GM20000 (cell line): ENCODE measurements around the gene SNAPC4.
"Not testable (repeated sequence)": the region's sequence is repeated elsewhere in the genome, so short reads cannot be mapped to it uniquely, and the experiment has no call there.

Source experiments
- DNase-seq: peaks from one replicate; pipeline ENCODE4 v3.0.0; 2012; ENCODE audit warnings: low spot score
- TF ChIP-seq, protein P1 (sequence below): IDR thresholded peaks from 2 replicates; pipeline ENCODE4 v1.5.1; 2012; ENCODE audit warnings: mild to moderate bottlenecking, control low read depth; ENCODE audit errors: extremely low read depth, missing control alignments

The SNAPC4 gene

GRCh38 chr9:136416427-136416826 is 16.5 kb upstream of the SNAPC4 start:
- TF ChIP-seq, protein P1, sequence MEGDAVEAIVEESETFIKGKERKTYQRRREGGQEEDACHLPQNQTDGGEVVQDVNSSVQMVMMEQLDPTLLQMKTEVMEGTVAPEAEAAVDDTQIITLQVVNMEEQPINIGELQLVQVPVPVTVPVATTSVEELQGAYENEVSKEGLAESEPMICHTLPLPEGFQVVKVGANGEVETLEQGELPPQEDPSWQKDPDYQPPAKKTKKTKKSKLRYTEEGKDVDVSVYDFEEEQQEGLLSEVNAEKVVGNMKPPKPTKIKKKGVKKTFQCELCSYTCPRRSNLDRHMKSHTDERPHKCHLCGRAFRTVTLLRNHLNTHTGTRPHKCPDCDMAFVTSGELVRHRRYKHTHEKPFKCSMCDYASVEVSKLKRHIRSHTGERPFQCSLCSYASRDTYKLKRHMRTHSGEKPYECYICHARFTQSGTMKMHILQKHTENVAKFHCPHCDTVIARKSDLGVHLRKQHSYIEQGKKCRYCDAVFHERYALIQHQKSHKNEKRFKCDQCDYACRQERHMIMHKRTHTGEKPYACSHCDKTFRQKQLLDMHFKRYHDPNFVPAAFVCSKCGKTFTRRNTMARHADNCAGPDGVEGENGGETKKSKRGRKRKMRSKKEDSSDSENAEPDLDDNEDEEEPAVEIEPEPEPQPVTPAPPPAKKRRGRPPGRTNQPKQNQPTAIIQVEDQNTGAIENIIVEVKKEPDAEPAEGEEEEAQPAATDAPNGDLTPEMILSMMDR: no peak
- DNase-seq: no peak

DNA sequence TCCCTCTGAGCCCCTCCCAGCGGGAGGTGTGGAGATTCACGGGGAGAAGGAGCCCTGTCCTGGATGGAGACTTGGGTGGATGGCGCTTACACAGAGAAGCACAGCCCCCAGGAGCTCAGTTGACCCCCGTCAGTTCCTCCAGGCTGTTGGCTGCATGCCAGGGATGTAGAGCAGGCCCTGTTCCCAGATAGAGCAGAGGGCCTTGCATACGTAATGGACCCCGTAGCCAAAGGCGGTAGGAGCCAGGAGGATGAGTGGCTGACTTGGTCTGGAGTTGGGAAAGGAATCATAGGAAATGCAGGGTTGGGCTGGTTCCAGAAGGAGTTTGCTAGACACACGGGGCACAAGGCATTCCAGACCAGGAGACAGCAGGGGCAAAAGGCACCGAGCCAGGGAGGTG is 13.0 kb upstream of the SNAPC4 start:
- TF ChIP-seq, protein P1: no peak
- DNase-seq: no peak

- DNase-seq: no peak
Measured at GRCh38 chr9:136411378-136411777, 11.4 kb upstream of the SNAPC4 start.

GRCh38 chr9:136410500-136411287 is 10.7 kb upstream of the SNAPC4 start, which contains the start of the genes ENTR1 and PMPCA:
ENTR1 (minus strand) TSS chr9:136410614; CDS start chr9:136410397, 217 bp downstream.
PMPCA (plus strand) TSS chr9:136410658; CDS start chr9:136410669, 11 bp downstream.
- TF ChIP-seq, protein P1: no peak
- DNase-seq: peak; percentile 99

More at GRCh38 chr9:136411378-136411777, 11.4 kb upstream of the SNAPC4 start:
- TF ChIP-seq, protein P1: no peak

GRCh38 chr9:136409557-136410455 is 9.8 kb upstream of the SNAPC4 start:
- peak; percentile 63 for DNase-seq
- TF ChIP-seq, protein P1: no peak

- TF ChIP-seq, protein P1: no peak
- no peak for DNase-seq
Measured at GRCh38 chr9:136407911-136408310, 7.9 kb upstream of the SNAPC4 start.

DNA sequence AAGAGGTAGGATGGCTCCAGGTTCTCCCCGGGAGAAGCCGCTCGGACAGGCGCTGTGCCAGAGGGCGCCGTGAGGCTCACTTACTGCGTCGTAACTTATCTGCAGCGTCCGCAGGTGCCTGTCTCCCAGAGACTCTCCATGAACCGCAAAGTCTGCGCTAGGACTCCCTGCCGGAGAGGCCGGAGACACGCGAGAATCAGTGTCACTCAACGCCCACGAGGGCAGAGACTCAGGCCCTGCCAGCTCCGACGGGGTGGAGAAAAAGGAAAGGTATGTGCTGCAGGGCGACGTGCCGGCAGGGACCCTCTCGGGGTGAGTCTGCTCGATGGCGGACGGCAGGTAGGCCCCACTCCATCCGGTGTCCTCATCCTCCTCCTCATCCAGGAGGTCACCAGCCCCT is 7.1 kb upstream of the SNAPC4 start:
- DNase-seq: not testable (repeated sequence)

GRCh38 chr9:136405904-136406303 is 5.9 kb upstream of the SNAPC4 start:
- DNase-seq: not testable (repeated sequence)
